Fibroblast of skin of abdomen (primary cell): ENCODE data around the gene EHD1.

Experiments
- DNase-seq: peaks from one replicate; pipeline ENCODE4 v3.0.0-alpha.2; 2013

The EHD1 gene

GRCh38 chr11:64871492-64871891 lies 6.9 kb downstream of the EHD1 start:
- DNase-seq = no peak

GRCh38 chr11:64870893-64871466 lies 7.4 kb downstream of the EHD1 start:
- DNase-seq = no peak

- no peak for DNase-seq
These were observed 8.1 kb downstream of the EHD1 start for GRCh38 chr11:64870176-64870892.

GRCh38 chr11:64869571-64870175 lies 8.7 kb downstream of the EHD1 start:
- no peak for DNase-seq

GRCh38 chr11:64868904-64869570 lies 9.4 kb downstream of the EHD1 start:
- peak; percentile 84 for DNase-seq

GRCh38 chr11:64867748-64868462 lies 10.5 kb downstream of the EHD1 start:
- DNase-seq = no peak

GRCh38 chr11:64866173-64866491 lies 12.3 kb downstream of the EHD1 start:
- DNase-seq = no peak

- peak; percentile 76 for DNase-seq
These were observed 12.9 kb downstream of the EHD1 start for GRCh38 chr11:64865286-64866172.

GRCh38 chr11:64864473-64865285 lies 13.7 kb downstream of the EHD1 start:
- peak; percentile 91 for DNase-seq

GRCh38 chr11:64864135-64864472 lies 14.3 kb downstream of the EHD1 start:
- DNase-seq = no peak

GRCh38 chr11:64863391-64864060 lies 14.9 kb downstream of the EHD1 start:
- no peak for DNase-seq

GRCh38 chr11:64862987-64863390 lies 15.4 kb downstream of the EHD1 start:
- no peak for DNase-seq

- no peak for DNase-seq
These were observed 17.0 kb downstream of the EHD1 start for GRCh38 chr11:64861227-64861975.

- no peak for DNase-seq
These were observed 18.6 kb downstream of the EHD1 start for GRCh38 chr11:64859542-64860414.

GRCh38 chr11:64858467-64859263 lies 19.8 kb downstream of the EHD1 start:
- no peak for DNase-seq

- DNase-seq = no peak
These were observed 20.9 kb downstream of the EHD1 start for GRCh38 chr11:64857485-64857884.

- peak; percentile 61 for DNase-seq
These were observed 21.8 kb downstream of the EHD1 start for GRCh38 chr11:64856382-64857227.
